Erythroblast (primary cell): Measurements from ENCODE around the gene MAGEA3.

ENCODE experiments used
- GATA1 ChIP-seq: IDR thresholded peaks from 2 replicates; pipeline ENCODE4 v1.6.1; 2011; ENCODE audit warnings: low read depth, mild to moderate bottlenecking, control low read depth, low read length, moderate library complexity
- POLR2A ChIP-seq: IDR thresholded peaks from 2 replicates; pipeline ENCODE4 v1.6.1; 2011; ENCODE audit warnings: mild to moderate bottlenecking, low read length

DNA sequence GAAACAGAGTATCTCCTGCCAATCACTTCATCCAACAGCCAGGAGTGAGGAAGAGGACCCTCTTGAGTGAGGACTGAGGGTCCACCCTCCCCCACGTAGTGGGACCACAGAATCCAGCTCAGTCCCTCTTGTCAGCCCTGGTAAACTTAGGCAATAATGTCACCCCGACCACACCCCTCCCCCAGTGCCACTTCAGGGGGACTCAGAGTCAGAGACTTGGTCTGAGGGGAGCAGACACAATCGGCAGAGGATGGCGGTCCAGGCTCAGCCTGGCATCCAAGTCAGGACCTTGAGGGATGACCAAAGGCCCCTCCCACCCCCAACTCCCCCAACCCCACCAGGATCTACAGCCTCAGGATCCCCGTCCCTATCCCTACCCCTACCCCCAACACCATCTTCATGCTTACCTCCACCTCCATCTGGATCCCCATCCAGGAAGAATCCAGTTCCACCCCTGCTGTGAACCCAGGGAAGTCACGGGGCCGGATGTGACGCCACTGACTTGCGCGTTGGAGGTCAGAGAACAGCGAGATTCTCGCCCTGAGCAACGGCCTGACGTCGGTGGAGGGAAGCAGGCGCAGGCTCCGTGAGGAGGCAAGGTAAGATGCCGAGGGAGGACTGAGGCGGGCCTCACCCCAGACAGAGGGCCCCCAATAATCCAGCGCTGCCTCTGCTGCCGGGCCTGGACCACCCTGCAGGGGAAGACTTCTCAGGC lies 34.8 kb downstream of the MAGEA3 start, which contains the start of the genes CSAG1 and MAGEA12:
- TF ChIP-seq POLR2A, result no peak
- TF ChIP-seq GATA1, result no peak
